Body of pancreas (tissue), 4 donors: ENCODE data around the gene LANCL2.

Source experiments
- POLR2A ChIP-seq, 3 donors: fragments of 450-650 bp; IDR thresholded peaks; one replicate each; pipeline ENCODE4 v1.6.1; 2016; ENCODE audit warnings: antibody characterized with exemption in 3 of 3, mild to moderate bottlenecking in 2 of 3
- TF ChIP-seq, protein P1 (sequence below), 7 experiments: fragments of 450-650 bp in 4 of 7; fragments of 200-600 bp in 3 of 7; sonication (generic) in 3 of 7; IDR thresholded peaks; one replicate each; pipeline ENCODE4 v1.5.1; 2016 to 2019; ENCODE audit warnings: antibody characterized with exemption in 7 of 7

DNA sequence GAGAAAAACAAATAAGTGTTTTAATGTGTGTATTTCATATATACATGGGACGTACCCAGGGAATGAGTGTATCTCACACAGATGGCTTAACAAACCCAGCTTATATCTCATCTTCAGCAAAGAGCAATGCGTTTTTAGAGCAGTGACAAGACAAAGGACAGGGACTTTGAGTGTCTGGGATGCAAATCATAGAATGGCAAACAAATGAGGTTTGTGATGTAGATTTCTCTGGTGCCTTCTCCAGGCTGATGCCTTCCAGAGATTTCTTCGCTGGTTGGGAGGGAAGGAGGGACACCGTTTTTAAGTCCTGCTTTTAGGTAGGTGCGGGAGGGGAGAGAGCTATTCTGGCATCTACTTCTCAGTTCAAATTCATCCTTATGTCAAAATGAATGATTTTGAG lies 16.6 kb downstream of the LANCL2 start:
- TF ChIP-seq, protein P1, sequence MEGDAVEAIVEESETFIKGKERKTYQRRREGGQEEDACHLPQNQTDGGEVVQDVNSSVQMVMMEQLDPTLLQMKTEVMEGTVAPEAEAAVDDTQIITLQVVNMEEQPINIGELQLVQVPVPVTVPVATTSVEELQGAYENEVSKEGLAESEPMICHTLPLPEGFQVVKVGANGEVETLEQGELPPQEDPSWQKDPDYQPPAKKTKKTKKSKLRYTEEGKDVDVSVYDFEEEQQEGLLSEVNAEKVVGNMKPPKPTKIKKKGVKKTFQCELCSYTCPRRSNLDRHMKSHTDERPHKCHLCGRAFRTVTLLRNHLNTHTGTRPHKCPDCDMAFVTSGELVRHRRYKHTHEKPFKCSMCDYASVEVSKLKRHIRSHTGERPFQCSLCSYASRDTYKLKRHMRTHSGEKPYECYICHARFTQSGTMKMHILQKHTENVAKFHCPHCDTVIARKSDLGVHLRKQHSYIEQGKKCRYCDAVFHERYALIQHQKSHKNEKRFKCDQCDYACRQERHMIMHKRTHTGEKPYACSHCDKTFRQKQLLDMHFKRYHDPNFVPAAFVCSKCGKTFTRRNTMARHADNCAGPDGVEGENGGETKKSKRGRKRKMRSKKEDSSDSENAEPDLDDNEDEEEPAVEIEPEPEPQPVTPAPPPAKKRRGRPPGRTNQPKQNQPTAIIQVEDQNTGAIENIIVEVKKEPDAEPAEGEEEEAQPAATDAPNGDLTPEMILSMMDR (IDR thresholded peaks at IDR 0.05) = no peak
- no peak for TF ChIP-seq POLR2A (IDR thresholded peaks at IDR 0.05)
